Kidney (tissue), 14 donors: ENCODE results near the gene OSTN. TPM values are rescaled to one million over a fixed set of nuclear protein-coding genes. Genes with fewer than 3 reads are reported as not detected.
A peak's percentile ranks its signal among the peaks of the same experiment; 100 is the strongest.

Source experiments
- DNase-seq, 5 donors: peaks; one replicate each; pipeline ENCODE4 v3.0.0-alpha.2; 2013 to 2020
- FAIRE-seq: peaks from 2 replicates; lab custom pipeline; 2012; peaks lifted over from hg19 to GRCh38; lab: Jason Lieb, UNC
- H3K27ac ChIP-seq, 2 donors: one replicate each; pipeline ENCODE4 v1.7.0; 2013; ENCODE audit warnings: low read depth in 2 of 2, low read length in 2 of 2, inconsistent platforms in 1 of 2
- H3K27me3 ChIP-seq: one replicate; pipeline ENCODE4 v1.7.1; 2013; ENCODE audit warnings: low read length, inconsistent platforms; ENCODE audit not compliant: control insufficient read depth, insufficient read depth
- H3K36me3 ChIP-seq, 3 donors: one replicate each; pipeline versions ENCODE4 v1.7.0 to v1.7.1; 2013; ENCODE audit warnings: low read length in 3 of 3, control low read depth in 1 of 3, inconsistent platforms in 1 of 3; ENCODE audit not compliant: insufficient read depth in 3 of 3, control insufficient read depth in 2 of 3
- H3K4me1 ChIP-seq, 3 donors: one replicate each; pipeline versions ENCODE4 v1.7.0 to v1.7.1; 2013; ENCODE audit warnings: low read length in 3 of 3, inconsistent platforms in 1 of 3, low read depth in 1 of 3; ENCODE audit not compliant: control insufficient read depth in 2 of 3, insufficient read depth in 2 of 3
- H3K4me3 ChIP-seq, 3 donors: one replicate each; pipeline versions ENCODE4 v1.7.0 to v1.8.1; 2013; ENCODE audit warnings: low read length in 3 of 3, control low read depth in 1 of 3, inconsistent platforms in 1 of 3
- H3K9ac ChIP-seq, 3 donors: one replicate each; pipeline versions ENCODE4 v1.7.0 to v1.7.1; 2013; ENCODE audit warnings: low read length in 3 of 3, control low read depth in 1 of 3, inconsistent platforms in 1 of 3
- H3K9me3 ChIP-seq, 3 donors: one replicate each; pipeline versions ENCODE4 v1.7.0 to v1.7.1; 2013; ENCODE audit warnings: low read length in 3 of 3, control low read depth in 1 of 3, inconsistent platforms in 1 of 3; ENCODE audit not compliant: control insufficient read depth in 2 of 3, insufficient read depth in 1 of 3
- CTCF ChIP-seq: IDR thresholded peaks from 3 replicates; pipeline ENCODE4 v1.5.1; 2012; ENCODE audit warnings: mild to moderate bottlenecking, moderate library complexity, borderline replicate concordance; ENCODE audit not compliant: insufficient read depth; ENCODE audit errors: extremely low read depth
- intact Hi-C: fragments of 100-400 bp; cut with DNase I; formaldehyde crosslinking; loops from one replicate; pipeline ENCODE4 v1.11.1; 2022
- polyA plus RNA-seq: library from polyadenylated mRNA; stranded (reverse); fragments of 350-450 nt; fragmentation: Illumina TruSeq; extraction: RNeasy Lipid Tissue Mini Kit (QIAGEN cat#74804); gene quantifications from one replicate; pipeline ENCODE4 v1.2.3, GENCODE V29; 2014; ENCODE audit warnings: low read depth, low replicate concordance; ENCODE audit not compliant: insufficient read depth
- total RNA-seq: library from RNA; stranded (reverse); fragmentation: NEBNext Ultra II Directional; extraction: Animal tissue kit (Norgen Biotek cat#: 25700); gene quantifications from one replicate; pipeline ENCODE4 v1.2.1, GENCODE V29; 2021
- donor health status: control.
- donor health status: control.
- donor health status: control.
- donor health status: control.
- donor health status: control.
- donor health status: DM: yes; HTN: yes; CAD: no.
- donor health status: Normal renal cell carcinoma (clear cell type).

OSTN gene
- total and polyA plus RNA-seq, 2 donors from 2014 or later, result not detected

- Histone ChIP-seq H3K9me3 (no peaks in the 10 kb centered on the region), H3K27me3 (no peaks in the 10 kb centered on the region), H3K36me3 (no peaks in the 10 kb centered on the region), H3K9ac (no peak overlapping the region), H3K4me3 (no peak overlapping the region), H3K27ac (no peak overlapping the region), H3K4me1 (no peaks in the 10 kb centered on the region)
- intact Hi-C loops, result no loop called here
- no peak for TF ChIP-seq CTCF
- no peak for DNase-seq
- FAIRE-seq, result no peak
Observed at GRCh38 chr3:191227541-191227940, 28.5 kb downstream of the OSTN start.

DNA sequence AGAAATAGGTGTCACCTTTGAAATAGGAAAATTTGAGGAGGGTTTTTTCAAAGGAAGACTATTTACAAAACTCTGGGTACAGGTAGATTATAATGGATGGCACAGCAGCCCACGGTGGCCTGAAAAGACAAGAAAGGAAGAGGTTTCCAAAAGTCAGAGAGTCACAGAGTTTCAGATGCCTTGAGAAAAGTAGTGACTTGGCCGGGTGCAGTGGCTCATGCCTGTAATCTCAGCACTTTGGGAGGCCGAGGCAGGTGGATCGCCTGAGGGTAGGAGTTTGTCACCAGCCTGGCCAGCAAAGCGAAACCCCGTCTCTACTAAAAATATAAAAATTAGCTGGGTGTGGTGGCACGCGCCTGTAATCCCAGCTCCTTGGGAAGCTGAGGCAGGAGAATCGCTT, 35.2 kb downstream of the OSTN start:
- no peaks in the 10 kb centered on the region for H3K9me3 ChIP-seq
- FAIRE-seq, result no peak
- H3K27me3 ChIP-seq, result no peaks in the 10 kb centered on the region
- no peaks in the 10 kb centered on the region for H3K36me3 ChIP-seq
- no peak overlapping the region for H3K4me3 ChIP-seq
- H3K4me1 ChIP-seq, result no peaks in the 10 kb centered on the region
- no peak overlapping the region for H3K27ac ChIP-seq
- H3K9ac ChIP-seq, result no peak overlapping the region
- TF ChIP-seq CTCF, result no peak
- intact Hi-C loops, result loop anchor here (10.0 kb wide), 1 partner anchor 151 kb away; no protein-coding TSS in a partner anchor
- no peak for DNase-seq

DNA sequence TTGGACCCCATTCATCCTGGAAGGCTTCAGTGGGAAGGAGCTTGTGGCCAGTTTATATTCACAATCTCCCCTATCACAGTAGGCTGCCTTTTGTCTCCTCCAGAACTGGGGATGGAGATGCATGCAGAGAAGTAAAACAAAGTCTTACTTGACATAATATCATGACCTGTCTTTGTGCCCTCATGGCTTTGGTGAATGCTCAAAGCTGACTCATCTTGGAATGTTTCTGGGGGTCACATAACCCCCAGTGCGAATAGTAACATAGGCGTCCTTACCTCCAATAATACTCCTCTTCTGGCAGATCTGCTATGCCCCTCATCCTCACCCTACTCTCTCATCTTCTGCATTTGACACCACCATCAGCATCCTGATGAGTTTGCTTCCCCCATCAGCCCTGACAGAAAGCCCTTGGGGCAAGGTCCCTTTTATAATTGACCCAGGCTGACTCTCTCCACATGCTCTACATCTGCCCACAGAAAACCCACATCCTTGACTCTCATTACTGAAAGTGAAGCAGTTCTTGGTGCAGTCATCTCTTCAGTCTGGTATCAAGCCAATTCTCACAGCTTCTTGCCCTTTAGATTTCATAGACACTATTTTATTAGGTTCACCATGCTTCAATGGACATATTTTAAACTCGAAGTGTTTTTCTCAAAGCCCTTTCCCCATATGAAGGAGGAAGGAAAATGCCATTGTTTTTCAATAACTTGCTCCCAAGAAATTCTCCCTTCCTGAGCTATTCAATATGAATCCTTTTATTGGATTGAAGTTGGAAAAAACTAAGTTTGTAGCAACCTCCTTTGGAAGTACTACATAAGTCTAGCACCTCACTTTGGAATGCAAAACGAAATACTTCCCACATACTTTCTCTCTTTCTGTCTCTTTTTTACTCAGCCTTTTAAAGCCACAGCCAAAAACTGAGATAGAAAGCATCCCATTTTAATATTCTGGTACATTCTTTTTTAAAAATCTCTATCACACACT, 36.6 kb downstream of the OSTN start:
- Histone ChIP-seq H3K4me3 (no peak overlapping the region), H3K27ac (no peak overlapping the region), H3K4me1 (no peaks in the 10 kb centered on the region), H3K36me3 (no peaks in the 10 kb centered on the region), H3K9me3 (no peaks in the 10 kb centered on the region), H3K27me3 (no peaks in the 10 kb centered on the region), H3K9ac (no peak overlapping the region)
- DNase-seq (peak in 1 of 5 donors; percentile 14), FAIRE-seq (no peak)
- intact Hi-C loops, result loop anchor here (10.0 kb wide), 1 partner anchor 149 kb away; no protein-coding TSS in a partner anchor
- no peak for TF ChIP-seq CTCF
